Kidney (tissue), 14 donors: ENCODE data around the gene C6orf163. TPM values are rescaled to one million over a fixed set of nuclear protein-coding genes. Genes with fewer than 3 reads are reported as not detected.

Experiments used
- DNase-seq, 5 donors: peaks; one replicate each; pipeline ENCODE4 v3.0.0-alpha.2; 2013 to 2020
- FAIRE-seq: peaks from 2 replicates; lab custom pipeline; 2012; peaks lifted over from hg19 to GRCh38; lab: Jason Lieb, UNC
- H3K27ac ChIP-seq, 2 donors: one replicate each; pipeline ENCODE4 v1.7.0; 2013; ENCODE audit warnings: low read depth in 2 of 2, low read length in 2 of 2, inconsistent platforms in 1 of 2
- H3K27me3 ChIP-seq: one replicate; pipeline ENCODE4 v1.7.1; 2013; ENCODE audit warnings: low read length, inconsistent platforms; ENCODE audit not compliant: control insufficient read depth, insufficient read depth
- H3K36me3 ChIP-seq, 3 donors: one replicate each; pipeline versions ENCODE4 v1.7.0 to v1.7.1; 2013; ENCODE audit warnings: low read length in 3 of 3, control low read depth in 1 of 3, inconsistent platforms in 1 of 3; ENCODE audit not compliant: insufficient read depth in 3 of 3, control insufficient read depth in 2 of 3
- H3K4me1 ChIP-seq, 3 donors: one replicate each; pipeline versions ENCODE4 v1.7.0 to v1.7.1; 2013; ENCODE audit warnings: low read length in 3 of 3, inconsistent platforms in 1 of 3, low read depth in 1 of 3; ENCODE audit not compliant: control insufficient read depth in 2 of 3, insufficient read depth in 2 of 3
- H3K4me3 ChIP-seq, 3 donors: one replicate each; pipeline versions ENCODE4 v1.7.0 to v1.8.1; 2013; ENCODE audit warnings: low read length in 3 of 3, control low read depth in 1 of 3, inconsistent platforms in 1 of 3
- H3K9ac ChIP-seq, 3 donors: one replicate each; pipeline versions ENCODE4 v1.7.0 to v1.7.1; 2013; ENCODE audit warnings: low read length in 3 of 3, control low read depth in 1 of 3, inconsistent platforms in 1 of 3
- H3K9me3 ChIP-seq, 3 donors: one replicate each; pipeline versions ENCODE4 v1.7.0 to v1.7.1; 2013; ENCODE audit warnings: low read length in 3 of 3, control low read depth in 1 of 3, inconsistent platforms in 1 of 3; ENCODE audit not compliant: control insufficient read depth in 2 of 3, insufficient read depth in 1 of 3
- intact Hi-C: fragments of 100-400 bp; cut with DNase I; formaldehyde crosslinking; loops from one replicate; pipeline ENCODE4 v1.11.1; 2022
- polyA plus RNA-seq: library from polyadenylated mRNA; stranded (reverse); fragments of 350-450 nt; fragmentation: Illumina TruSeq; extraction: RNeasy Lipid Tissue Mini Kit (QIAGEN cat#74804); gene quantifications from one replicate; pipeline ENCODE4 v1.2.3, GENCODE V29; 2014; ENCODE audit warnings: low read depth, low replicate concordance; ENCODE audit not compliant: insufficient read depth
- total RNA-seq: library from RNA; stranded (reverse); fragmentation: NEBNext Ultra II Directional; extraction: Animal tissue kit (Norgen Biotek cat#: 25700); gene quantifications from one replicate; pipeline ENCODE4 v1.2.1, GENCODE V29; 2021
- TF ChIP-seq, protein P1 (sequence below): IDR thresholded peaks from 3 replicates; pipeline ENCODE4 v1.5.1; 2012; ENCODE audit warnings: mild to moderate bottlenecking, moderate library complexity, borderline replicate concordance; ENCODE audit not compliant: insufficient read depth; ENCODE audit errors: extremely low read depth
- donor health status: control.
- donor health status: control.
- donor health status: control.
- donor health status: control.
- donor health status: control.
- donor health status: DM: yes; HTN: yes; CAD: no.
- donor health status: Normal renal cell carcinoma (clear cell type).

C6orf163 gene
- total and polyA plus RNA-seq, 2 donors from 2014 or later = 1.3 to 4.2 TPM

- H3K9ac ChIP-seq = no peak overlapping the region
- FAIRE-seq = no peak
- TF ChIP-seq, protein P1, sequence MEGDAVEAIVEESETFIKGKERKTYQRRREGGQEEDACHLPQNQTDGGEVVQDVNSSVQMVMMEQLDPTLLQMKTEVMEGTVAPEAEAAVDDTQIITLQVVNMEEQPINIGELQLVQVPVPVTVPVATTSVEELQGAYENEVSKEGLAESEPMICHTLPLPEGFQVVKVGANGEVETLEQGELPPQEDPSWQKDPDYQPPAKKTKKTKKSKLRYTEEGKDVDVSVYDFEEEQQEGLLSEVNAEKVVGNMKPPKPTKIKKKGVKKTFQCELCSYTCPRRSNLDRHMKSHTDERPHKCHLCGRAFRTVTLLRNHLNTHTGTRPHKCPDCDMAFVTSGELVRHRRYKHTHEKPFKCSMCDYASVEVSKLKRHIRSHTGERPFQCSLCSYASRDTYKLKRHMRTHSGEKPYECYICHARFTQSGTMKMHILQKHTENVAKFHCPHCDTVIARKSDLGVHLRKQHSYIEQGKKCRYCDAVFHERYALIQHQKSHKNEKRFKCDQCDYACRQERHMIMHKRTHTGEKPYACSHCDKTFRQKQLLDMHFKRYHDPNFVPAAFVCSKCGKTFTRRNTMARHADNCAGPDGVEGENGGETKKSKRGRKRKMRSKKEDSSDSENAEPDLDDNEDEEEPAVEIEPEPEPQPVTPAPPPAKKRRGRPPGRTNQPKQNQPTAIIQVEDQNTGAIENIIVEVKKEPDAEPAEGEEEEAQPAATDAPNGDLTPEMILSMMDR = no peak
- DNase-seq = peak in 2 of 5 donors; percentile 16 to 19
- intact Hi-C loops = no loop called here
- no peak overlapping the region for H3K4me3 ChIP-seq
- no peaks in the 10 kb centered on the region for H3K36me3 ChIP-seq
- H3K9me3 ChIP-seq = no peaks in the 10 kb centered on the region
- H3K27ac ChIP-seq = no peak overlapping the region
- no peaks in the 10 kb centered on the region for H3K4me1 ChIP-seq
- H3K27me3 ChIP-seq = no peaks in the 10 kb centered on the region
These were observed 52.2 kb downstream of the C6orf163 start for GRCh38 chr6:87396595-87397392.

- no peaks in the 10 kb centered on the region for H3K27me3 ChIP-seq
- TF ChIP-seq, protein P1 = no peak
- no peak overlapping the region for H3K4me3 ChIP-seq
- intact Hi-C loops = no loop called here
- no peak overlapping the region for H3K27ac ChIP-seq
- peak in 4 of 5 donors; percentile 51 to 70 (median 65) for DNase-seq
- no peaks in the 10 kb centered on the region for H3K9me3 ChIP-seq
- no peaks in the 10 kb centered on the region for H3K36me3 ChIP-seq
- H3K9ac ChIP-seq = no peak overlapping the region
- no peaks in the 10 kb centered on the region for H3K4me1 ChIP-seq
- no peak for FAIRE-seq
These were observed 53.0 kb downstream of the C6orf163 start for GRCh38 chr6:87397656-87398055.

- intact Hi-C loops = no loop called here
- Histone ChIP-seq H3K9ac (no peak overlapping the region), H3K4me1 (no peaks in the 10 kb centered on the region), H3K4me3 (no peak overlapping the region), H3K9me3 (no peaks in the 10 kb centered on the region), H3K27me3 (no peaks in the 10 kb centered on the region), H3K27ac (no peak overlapping the region), H3K36me3 (no peaks in the 10 kb centered on the region)
- DNase-seq (no peak), FAIRE-seq (no peak)
- TF ChIP-seq, protein P1 = no peak
These were observed 57.2 kb downstream of the C6orf163 start for GRCh38 chr6:87401832-87402231.
